IPS DF 19.7 (cell line): ENCODE measurements around the gene AKR1B15.

Source experiments
- DNase-seq: peaks from one replicate; pipeline ENCODE4 v3.0.0-alpha.2; 2013; ENCODE audit warnings: low read depth, low spot score

Gene AKR1B15

DNA sequence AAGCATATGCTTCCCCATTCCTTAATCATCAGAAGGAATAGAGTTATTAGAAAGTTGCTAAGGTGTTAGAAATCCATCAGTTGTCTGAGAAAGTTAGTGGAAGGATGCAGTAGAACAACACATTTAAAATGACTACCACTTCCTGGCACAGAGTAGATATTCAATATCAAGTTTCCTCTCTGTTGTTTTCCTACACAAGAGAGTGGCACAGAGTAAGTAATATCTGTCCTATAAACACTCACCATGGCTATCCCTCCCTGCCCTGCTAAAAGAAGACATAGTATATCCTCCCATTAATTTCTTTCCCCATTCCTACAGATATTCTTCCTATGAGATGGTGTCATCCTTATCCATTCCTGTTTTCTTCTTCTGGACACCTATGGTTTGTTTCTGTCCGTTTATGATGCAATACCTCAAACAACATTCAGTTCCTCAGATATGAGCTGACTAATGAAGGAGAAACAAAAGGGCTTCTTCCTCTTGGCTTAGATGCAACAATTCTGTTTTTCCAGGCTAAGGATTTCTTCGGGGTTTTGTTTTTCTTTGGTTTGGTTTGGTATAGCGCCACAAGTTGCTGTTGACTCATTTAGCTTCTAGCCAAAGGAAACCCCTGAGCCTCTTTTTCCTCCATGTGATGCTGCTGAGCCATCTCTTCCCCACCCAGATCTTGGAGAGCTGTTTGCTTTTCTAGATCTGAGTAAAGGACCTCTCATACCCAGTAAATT lies 64.9 kb downstream of the AKR1B15 start:
- no peak for DNase-seq

DNA sequence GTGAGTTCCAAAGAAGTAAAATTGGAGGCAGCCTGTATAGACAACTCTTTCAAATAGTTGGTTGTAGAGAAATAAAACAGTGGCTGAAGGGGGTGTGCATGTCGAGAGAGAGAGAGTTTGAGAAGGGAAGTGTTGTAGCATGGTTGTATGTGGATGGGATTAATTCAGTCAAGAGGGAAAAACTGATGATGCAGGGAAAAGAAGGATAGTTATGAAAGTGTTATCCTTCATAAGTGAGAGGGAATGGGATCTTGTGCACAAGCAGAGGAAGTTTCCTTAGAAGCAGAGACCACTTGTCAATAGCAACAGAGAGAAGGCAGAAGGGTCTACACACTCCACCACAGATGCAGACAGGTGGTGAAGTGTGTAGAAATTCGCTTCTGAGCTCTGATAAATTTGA lies 67.7 kb downstream of the AKR1B15 start:
- no peak for DNase-seq

DNA sequence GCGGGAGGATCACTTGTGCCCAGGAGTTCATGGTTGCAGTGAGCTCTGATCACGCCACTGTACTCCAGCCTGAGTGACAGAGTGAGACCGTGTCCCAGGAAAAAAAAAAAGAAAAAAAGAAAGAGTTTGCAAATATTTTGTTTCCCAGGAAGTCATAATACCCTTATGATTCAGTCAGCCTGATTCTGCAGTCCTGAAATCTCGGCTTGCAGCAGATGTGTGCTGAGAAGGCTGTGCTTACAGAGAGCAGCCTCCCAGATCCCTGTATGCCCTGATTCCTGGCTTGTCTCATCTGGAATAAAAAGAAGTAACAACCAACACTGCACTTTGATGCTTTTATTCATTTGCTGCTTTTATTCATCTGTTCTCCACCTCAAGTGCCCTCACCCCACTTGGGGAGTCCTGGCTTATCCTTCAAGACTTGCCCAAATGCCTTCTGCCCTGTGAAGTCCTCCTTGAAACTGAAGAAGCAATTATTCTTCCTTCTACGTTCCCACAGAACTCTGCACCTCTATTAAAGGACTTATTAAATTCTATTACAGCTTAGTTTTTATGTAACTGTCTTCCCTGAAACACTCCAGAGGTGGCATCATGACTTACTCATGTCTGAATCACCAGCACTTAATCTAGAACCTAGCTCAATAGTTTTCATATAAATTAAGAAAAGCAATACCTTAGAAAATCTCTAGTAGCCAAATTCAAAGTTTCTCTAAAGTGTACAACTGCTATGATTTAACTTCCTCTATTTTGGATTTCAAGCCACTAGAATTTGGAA lies 70.0 kb downstream of the AKR1B15 start:
- no peak for DNase-seq

DNA sequence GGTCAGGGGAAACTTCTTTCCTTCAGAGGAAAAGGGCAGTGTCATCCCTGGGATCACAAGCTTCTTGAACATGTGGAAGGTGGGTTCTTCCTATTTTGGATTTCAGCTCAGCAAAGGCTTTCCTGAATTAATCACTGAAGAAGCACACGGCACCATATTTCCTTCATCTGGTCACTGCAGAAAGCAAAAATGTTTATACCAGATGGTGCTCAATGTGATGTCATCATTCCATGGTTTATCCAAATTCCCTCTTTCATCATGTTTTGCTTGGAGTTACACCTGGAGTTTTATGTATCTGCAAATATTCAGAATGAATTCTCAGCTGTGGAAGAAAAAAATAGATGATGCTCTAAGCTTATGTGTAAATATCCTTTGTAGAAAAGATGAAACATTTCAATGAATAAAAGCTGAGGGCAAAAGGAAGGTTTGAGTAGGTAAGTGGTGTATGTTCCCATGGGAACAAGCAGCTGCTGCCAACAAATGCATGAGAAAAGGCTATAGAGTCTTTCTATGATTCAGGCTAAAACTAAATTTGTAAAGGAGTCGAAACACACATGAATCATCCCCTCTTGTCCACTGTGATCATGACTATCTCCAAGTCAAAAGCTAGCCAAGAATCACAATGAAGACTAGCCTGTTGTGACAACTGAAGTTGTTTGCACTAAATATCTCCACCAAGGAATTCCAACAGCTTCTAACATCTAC lies 70.9 kb downstream of the AKR1B15 start:
- DNase-seq = no peak

DNA sequence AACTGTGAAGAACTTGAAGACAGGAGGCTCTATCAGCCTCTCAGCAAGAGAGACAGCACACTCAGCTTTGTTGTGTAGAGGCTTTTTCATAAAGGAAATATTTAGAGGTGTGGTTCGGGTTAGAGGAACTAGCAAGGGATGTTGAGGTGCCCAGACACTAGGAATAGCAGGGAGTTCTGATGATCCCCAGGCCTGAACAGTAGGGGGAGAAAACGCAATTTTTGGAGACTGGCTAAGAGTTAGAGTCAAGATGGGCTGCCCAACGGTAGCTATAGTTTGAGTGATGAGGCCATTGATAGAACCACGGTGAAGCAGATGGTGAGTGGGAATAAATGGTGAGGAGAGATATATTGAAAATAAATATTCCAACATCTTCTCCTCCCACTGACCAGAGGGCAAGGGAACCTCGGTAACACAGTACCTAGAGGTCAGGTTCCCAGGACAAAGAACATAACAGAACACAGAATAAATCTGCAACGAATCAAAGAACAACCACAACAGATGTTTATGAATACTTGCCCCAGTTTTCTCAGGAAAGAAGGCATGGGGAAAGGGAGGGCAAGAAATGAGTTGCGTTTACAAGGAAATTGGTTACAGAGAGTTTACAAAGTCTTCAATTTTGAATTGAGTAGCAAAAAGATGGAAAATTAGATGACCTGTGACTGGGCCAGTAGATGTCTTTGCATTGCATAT lies 73.5 kb downstream of the AKR1B15 start:
- no peak for DNase-seq

DNA sequence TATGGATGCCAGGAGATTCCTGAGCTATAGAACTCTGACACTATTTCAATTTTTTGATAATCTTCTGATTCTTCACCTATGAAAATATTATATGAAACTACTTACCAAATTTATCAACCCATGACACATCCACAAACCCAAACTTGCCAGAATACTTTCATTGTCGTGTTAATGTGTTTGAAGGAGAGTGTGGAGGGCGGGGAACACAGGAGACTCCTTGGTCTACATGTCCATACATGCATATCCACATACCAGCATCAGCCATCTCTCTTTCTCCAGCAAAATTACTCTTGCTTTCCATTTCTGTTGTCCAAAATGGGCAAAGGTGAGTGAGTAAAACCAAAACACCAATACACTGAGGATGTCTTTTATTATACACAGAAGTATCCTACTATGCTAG lies 74.3 kb downstream of the AKR1B15 start:
- DNase-seq = no peak

DNA sequence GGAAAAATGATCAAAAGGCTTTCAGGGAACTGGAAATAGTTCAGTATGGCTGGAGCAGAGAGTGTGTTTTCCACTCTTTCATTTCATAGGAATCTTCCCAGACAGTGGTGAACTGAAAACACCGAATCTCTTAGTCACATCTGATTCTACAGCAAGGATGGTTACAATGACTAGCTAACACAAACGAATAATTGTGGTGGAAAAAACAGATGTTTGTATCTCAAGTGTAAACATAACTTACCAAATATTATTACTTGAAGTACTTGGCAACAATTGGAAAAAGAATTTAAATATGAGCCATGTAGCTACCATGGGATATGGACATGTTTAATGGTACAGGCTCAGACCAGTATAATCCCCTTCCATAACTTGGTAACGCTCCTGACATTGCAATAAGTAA lies 76.6 kb downstream of the AKR1B15 start:
- DNase-seq = no peak

DNA sequence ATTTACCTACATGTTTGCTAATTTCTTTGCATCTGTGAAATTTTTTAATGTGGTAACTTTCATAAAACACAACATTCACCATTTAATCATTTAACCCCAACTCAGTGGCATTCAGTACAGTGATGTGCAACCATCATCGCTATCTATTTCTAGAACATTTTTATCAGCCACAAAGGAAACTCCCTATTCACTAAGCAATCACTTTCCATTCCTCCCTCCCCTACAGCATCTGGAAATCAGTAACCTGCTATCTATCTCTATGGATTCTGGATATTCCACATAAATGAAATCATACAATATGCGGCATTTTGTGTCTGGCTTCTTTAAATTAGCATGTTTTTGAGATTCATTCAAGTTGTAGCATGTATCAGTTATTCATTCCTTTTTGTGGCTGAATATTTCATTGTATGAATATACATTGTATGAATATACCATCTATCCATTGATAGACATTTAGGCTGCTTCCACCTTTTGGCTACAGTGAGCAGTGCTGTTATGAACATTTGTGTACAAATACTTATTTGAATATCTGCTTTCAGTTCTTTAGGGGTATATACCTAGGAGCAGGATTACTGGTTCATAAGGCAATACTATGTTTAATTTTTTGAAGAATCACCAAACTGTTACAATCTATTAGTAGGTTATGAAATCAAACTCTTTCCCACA lies 78.3 kb downstream of the AKR1B15 start:
- DNase-seq = no peak

DNA sequence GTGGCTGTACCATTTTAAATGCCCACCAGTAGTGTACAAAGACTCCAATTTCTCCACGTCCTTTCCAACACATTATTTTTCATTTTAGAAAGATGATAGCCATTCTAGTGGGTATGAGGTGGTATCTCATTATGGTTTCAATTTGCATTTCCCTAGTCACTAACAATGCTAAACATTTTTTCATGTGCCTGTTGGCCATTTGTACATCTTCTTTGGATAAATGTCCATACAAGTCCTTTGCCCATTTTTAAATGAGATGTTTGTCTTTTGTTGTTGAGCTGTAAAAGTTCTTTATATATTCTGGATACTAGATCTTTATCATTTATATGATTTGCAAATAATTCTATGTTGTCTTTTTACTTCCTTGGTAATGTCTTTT lies 78.9 kb downstream of the AKR1B15 start:
- DNase-seq = no peak

DNA sequence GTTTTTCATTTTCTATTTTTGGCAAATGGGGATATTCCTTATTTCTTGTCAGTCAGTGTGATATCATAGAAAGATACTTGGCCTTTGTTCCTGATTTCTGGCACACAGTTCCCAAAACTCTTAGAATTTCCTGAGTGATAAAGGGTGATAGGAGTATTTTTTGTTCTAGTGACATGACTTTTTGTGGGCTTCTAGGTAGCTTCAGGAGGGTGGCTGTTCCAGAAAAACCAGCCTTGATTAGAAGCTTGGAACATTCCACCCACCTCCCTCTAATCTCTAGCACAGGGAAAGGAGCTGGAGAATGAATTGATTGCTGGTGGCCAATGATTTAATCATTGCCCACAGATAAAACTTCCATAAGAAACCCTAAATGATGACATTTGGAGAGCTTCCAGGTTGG lies 80.5 kb downstream of the AKR1B15 start:
- no peak for DNase-seq
